ENCODE measurements around the gene CDH2. TPM values are rescaled to one million over a fixed set of nuclear protein-coding genes. Genes with fewer than 3 reads are reported as not detected.

Gene CDH2
- total and polyA plus RNA-seq, 2 experiments from 2014 or later: 14.7 to 36.9 TPM

DNA sequence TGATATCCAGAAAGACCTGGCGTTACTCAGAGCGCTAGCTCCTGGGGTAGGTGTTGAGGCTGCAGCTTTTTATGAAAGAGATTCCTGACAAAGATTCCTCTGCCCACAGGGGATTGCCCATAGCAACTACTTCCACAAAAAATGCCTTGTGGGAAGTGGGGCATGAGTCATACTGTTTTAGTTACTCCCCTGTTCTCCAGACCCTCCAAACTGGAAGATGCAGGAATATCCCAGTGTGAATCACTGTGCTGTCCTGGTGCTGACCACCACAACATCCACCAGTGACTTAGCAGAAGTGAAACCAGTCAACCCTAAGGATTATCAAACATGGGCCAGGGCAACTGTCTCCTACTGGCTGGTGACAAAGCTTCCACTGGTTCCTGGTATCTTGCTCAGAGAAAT, 61.8 kb downstream of the CDH2 start:
- DNase-seq (ENCODE audit: low spot score) (no peak), ATAC-seq (no peak)
- Histone ChIP-seq H3K79me2 (replicated peaks; ENCODE audit: insufficient read depth) (no peaks in the 10 kb centered on the region), H3K27me3 (ENCODE audit: insufficient read depth) (no peaks in the 10 kb centered on the region), H3K27ac (ENCODE audit: low read depth) (no peak overlapping the region), H3K4me3 (no peak overlapping the region), H3F3A (replicated peaks; ENCODE audit: low read depth) (no peaks in the 10 kb centered on the region), H4K20me1 (replicated peaks; ENCODE audit: insufficient read depth) (no peaks in the 10 kb centered on the region), H3K4me2 (no peak overlapping the region), H3K4me1 (ENCODE audit: insufficient read depth) (peaks cover 17% of the 10 kb centered on the region), H2AFZ (no peak overlapping the region), H3K36me3 (ENCODE audit: insufficient read depth) (no peaks in the 10 kb centered on the region), H3K9me2 (ENCODE audit: insufficient read depth) (no peaks in the 10 kb centered on the region)
- Mint-ChIP-seq H3K9me3 (no peaks in the 10 kb centered on the region), H3K27ac (no peak overlapping the region), H3K36me3 (ENCODE audit: low read depth) (no peaks in the 10 kb centered on the region), H3K4me1 (peaks cover 26% of the 10 kb centered on the region), H3K27me3 (ENCODE audit: insufficient read depth, low read depth, poor library complexity) (peaks cover 3% of the 10 kb centered on the region), H3K4me3 (no peak overlapping the region)
- TF ChIP-seq, protein P1, sequence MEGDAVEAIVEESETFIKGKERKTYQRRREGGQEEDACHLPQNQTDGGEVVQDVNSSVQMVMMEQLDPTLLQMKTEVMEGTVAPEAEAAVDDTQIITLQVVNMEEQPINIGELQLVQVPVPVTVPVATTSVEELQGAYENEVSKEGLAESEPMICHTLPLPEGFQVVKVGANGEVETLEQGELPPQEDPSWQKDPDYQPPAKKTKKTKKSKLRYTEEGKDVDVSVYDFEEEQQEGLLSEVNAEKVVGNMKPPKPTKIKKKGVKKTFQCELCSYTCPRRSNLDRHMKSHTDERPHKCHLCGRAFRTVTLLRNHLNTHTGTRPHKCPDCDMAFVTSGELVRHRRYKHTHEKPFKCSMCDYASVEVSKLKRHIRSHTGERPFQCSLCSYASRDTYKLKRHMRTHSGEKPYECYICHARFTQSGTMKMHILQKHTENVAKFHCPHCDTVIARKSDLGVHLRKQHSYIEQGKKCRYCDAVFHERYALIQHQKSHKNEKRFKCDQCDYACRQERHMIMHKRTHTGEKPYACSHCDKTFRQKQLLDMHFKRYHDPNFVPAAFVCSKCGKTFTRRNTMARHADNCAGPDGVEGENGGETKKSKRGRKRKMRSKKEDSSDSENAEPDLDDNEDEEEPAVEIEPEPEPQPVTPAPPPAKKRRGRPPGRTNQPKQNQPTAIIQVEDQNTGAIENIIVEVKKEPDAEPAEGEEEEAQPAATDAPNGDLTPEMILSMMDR (conservative IDR thresholded peaks at IDR 0.05; ENCODE audit: low read depth in 2 of 2): no peak
- TF ChIP-seq, protein P2, sequence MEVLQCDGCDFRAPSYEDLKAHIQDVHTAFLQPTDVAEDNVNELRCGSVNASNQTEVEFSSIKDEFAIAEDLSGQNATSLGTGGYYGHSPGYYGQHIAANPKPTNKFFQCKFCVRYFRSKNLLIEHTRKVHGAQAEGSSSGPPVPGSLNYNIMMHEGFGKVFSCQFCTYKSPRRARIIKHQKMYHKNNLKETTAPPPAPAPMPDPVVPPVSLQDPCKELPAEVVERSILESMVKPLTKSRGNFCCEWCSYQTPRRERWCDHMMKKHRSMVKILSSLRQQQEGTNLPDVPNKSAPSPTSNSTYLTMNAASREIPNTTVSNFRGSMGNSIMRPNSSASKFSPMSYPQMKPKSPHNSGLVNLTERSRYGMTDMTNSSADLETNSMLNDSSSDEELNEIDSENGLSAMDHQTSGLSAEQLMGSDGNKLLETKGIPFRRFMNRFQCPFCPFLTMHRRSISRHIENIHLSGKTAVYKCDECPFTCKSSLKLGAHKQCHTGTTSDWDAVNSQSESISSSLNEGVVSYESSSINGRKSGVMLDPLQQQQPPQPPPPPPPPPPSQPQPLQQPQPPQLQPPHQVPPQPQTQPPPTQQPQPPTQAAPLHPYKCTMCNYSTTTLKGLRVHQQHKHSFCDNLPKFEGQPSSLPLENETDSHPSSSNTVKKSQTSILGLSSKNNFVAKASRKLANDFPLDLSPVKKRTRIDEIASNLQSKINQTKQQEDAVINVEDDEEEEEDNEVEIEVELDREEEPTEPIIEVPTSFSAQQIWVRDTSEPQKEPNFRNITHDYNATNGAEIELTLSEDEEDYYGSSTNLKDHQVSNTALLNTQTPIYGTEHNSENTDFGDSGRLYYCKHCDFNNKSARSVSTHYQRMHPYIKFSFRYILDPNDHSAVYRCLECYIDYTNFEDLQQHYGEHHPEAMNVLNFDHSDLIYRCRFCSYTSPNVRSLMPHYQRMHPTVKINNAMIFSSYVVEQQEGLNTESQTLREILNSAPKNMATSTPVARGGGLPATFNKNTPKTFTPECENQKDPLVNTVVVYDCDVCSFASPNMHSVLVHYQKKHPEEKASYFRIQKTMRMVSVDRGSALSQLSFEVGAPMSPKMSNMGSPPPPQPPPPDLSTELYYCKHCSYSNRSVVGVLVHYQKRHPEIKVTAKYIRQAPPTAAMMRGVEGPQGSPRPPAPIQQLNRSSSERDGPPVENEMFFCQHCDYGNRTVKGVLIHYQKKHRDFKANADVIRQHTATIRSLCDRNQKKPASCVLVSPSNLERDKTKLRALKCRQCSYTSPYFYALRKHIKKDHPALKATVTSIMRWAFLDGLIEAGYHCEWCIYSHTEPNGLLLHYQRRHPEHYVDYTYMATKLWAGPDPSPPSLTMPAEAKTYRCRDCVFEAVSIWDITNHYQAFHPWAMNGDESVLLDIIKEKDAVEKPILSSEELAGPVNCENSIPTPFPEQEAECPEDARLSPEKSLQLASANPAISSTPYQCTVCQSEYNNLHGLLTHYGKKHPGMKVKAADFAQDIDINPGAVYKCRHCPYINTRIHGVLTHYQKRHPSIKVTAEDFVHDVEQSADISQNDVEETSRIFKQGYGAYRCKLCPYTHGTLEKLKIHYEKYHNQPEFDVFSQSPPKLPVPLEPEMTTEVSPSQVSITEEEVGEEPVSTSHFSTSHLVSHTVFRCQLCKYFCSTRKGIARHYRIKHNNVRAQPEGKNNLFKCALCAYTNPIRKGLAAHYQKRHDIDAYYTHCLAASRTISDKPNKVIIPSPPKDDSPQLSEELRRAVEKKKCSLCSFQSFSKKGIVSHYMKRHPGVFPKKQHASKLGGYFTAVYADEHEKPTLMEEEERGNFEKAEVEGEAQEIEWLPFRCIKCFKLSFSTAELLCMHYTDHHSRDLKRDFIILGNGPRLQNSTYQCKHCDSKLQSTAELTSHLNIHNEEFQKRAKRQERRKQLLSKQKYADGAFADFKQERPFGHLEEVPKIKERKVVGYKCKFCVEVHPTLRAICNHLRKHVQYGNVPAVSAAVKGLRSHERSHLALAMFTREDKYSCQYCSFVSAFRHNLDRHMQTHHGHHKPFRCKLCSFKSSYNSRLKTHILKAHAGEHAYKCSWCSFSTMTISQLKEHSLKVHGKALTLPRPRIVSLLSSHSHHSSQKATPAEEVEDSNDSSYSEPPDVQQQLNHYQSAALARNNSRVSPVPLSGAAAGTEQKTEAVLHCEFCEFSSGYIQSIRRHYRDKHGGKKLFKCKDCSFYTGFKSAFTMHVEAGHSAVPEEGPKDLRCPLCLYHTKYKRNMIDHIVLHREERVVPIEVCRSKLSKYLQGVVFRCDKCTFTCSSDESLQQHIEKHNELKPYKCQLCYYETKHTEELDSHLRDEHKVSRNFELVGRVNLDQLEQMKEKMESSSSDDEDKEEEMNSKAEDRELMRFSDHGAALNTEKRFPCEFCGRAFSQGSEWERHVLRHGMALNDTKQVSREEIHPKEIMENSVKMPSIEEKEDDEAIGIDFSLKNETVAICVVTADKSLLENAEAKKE (CRISPR knock-in tag; IDR thresholded peaks at IDR 0.05): no peak
- TF ChIP-seq JUNB (IDR thresholded peaks at IDR 0.05; ENCODE audit: unreplicated experiment) (no peak), CREB1 (CRISPR knock-in tag; IDR thresholded peaks at IDR 0.05; ENCODE audit: low read depth) (no peak), ZNF114 (CRISPR knock-in tag; IDR thresholded peaks at IDR 0.05) (no peak), POLR2AphosphoS5 (IDR thresholded peaks at IDR 0.05; ENCODE audit: low read depth) (no peak), ZNF331 (CRISPR knock-in tag; IDR thresholded peaks at IDR 0.05; ENCODE audit: low read depth) (no peak), EZH2phosphoT487 (IDR thresholded peaks at IDR 0.05; ENCODE audit: unreplicated experiment) (no peak), EZH2 (IDR thresholded peaks at IDR 0.05; ENCODE audit: low read depth, unreplicated experiment) (no peak), STAT1 (IDR thresholded peaks at IDR 0.05; ENCODE audit: unreplicated experiment) (no peak), NANOG (IDR thresholded peaks at IDR 0.05; ENCODE audit: borderline replicate concordance) (no peak)
- TF ChIP-seq, protein P3, sequence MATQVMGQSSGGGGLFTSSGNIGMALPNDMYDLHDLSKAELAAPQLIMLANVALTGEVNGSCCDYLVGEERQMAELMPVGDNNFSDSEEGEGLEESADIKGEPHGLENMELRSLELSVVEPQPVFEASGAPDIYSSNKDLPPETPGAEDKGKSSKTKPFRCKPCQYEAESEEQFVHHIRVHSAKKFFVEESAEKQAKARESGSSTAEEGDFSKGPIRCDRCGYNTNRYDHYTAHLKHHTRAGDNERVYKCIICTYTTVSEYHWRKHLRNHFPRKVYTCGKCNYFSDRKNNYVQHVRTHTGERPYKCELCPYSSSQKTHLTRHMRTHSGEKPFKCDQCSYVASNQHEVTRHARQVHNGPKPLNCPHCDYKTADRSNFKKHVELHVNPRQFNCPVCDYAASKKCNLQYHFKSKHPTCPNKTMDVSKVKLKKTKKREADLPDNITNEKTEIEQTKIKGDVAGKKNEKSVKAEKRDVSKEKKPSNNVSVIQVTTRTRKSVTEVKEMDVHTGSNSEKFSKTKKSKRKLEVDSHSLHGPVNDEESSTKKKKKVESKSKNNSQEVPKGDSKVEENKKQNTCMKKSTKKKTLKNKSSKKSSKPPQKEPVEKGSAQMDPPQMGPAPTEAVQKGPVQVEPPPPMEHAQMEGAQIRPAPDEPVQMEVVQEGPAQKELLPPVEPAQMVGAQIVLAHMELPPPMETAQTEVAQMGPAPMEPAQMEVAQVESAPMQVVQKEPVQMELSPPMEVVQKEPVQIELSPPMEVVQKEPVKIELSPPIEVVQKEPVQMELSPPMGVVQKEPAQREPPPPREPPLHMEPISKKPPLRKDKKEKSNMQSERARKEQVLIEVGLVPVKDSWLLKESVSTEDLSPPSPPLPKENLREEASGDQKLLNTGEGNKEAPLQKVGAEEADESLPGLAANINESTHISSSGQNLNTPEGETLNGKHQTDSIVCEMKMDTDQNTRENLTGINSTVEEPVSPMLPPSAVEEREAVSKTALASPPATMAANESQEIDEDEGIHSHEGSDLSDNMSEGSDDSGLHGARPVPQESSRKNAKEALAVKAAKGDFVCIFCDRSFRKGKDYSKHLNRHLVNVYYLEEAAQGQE (IDR thresholded peaks at IDR 0.05; ENCODE audit: unreplicated experiment): no peak
- TF ChIP-seq, protein P4, sequence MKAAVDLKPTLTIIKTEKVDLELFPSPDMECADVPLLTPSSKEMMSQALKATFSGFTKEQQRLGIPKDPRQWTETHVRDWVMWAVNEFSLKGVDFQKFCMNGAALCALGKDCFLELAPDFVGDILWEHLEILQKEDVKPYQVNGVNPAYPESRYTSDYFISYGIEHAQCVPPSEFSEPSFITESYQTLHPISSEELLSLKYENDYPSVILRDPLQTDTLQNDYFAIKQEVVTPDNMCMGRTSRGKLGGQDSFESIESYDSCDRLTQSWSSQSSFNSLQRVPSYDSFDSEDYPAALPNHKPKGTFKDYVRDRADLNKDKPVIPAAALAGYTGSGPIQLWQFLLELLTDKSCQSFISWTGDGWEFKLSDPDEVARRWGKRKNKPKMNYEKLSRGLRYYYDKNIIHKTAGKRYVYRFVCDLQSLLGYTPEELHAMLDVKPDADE (IDR thresholded peaks at IDR 0.05): no peak
